ENCODE results near the gene CCDC38.

Gene CCDC38

DNA sequence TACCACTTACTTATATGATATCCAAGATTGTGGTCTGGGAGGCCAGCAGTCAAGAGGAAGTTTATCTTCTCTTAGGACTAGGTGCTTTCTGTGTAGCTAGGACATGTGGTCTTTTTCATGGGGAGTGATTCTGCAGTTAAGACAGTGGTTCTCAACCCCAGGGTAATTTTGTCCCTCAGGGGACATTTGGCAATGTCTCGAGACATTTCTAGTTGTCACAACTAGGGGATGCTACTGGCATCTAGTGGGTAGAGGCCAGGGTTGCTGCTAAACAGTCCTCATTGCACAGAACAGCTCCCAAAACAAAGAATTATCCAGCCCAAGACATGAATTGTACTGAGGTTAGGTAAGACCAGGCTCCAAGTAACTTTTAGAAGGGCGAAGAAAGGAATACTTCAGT is 20.7 kb upstream of the CCDC38 start:
- FAIRE-seq: no peak
- DNase-seq (ENCODE audit: insufficient read length, low spot score): no peak

DNA sequence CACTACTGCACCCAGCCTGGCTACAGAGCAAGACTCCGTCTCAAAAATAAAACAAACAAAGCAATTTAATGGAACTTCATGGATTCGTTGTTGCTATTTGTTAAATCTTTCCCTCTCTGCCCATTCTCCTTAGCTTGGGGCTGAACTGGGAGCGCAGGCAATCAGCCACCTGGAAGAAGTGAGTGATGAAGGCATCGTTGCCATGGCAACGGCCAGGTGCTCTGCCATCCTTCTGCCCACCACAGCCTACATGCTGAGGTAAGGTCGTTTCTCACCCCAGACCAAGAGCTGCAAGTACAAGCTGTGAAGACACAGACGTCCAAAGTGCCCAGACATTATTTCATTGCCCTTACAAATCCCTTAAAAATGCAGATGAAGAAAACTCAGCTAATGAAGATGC is 19.8 kb upstream of the CCDC38 start:
- DNase-seq (ENCODE audit: insufficient read length, low spot score): no peak
- FAIRE-seq: no peak

DNA sequence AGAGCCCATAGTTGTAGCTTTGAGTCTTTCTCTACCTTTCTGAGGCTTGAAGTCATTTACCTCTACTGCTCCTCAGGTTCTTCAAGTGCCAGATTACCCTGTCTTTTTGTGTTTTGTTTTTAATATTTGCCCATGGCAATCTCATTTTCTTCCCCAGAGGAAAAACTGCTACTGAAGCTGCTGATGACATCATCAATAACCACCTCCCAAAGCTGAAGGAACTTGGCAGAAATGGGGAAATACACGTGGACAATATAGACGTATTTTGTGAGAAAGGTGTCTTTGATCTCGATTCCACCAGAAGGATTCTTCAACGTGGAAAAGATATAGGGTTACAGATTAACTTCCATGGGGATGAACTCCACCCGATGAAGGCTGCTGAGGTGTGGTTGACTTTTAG is 17.8 kb upstream of the CCDC38 start:
- DNase-seq (ENCODE audit: insufficient read length, low spot score): no peak
- FAIRE-seq: no peak

- DNase-seq (ENCODE audit: insufficient read length, low spot score) (no peak), FAIRE-seq (no peak)
Measured at GRCh38 chr12:95959107-95959506, 16.7 kb upstream of the CCDC38 start.

DNA sequence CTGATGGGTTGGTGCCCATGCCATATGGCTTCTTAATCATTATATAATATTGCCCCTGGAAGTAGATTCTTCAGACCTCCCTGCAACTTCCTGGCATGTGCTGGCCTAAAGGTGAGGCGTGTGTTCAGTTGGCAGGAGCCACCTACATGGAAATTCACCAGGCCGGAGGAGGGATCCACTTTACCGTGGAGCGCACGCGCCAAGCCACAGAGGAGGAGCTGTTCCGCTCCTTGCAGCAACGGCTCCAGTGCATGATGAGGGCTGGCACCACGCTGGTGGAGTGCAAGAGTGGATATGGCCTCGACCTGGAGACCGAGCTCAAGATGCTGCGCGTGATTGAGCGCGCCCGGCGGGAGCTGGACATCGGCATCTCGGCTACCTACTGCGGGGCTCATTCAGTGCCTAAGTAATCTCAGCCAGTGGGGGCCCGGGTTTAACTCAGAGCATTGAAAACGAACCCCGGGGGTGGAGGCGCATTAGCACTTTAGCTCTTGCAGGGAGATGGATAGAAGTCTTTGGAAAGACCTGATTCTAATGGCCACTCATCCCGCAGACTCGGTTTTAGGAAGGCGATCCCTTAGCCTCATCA is 14.2 kb upstream of the CCDC38 start:
- FAIRE-seq: no peak

GRCh38 chr12:95955549-95956159 is 13.2 kb upstream of the CCDC38 start:
- FAIRE-seq (no peak), DNase-seq (ENCODE audit: insufficient read length, low spot score) (no peak)

More for the DNA sequence above, 14.2 kb upstream of the CCDC38 start:
- no peak for DNase-seq (ENCODE audit: insufficient read length, low spot score)

- DNase-seq (ENCODE audit: insufficient read length, low spot score) (no peak), FAIRE-seq (no peak)
Measured at GRCh38 chr12:95953000-95953399, 10.6 kb upstream of the CCDC38 start.

- no peak for FAIRE-seq
- no peak for DNase-seq (ENCODE audit: insufficient read length, low spot score)
Measured at GRCh38 chr12:95951515-95951914, 9.1 kb upstream of the CCDC38 start.

DNA sequence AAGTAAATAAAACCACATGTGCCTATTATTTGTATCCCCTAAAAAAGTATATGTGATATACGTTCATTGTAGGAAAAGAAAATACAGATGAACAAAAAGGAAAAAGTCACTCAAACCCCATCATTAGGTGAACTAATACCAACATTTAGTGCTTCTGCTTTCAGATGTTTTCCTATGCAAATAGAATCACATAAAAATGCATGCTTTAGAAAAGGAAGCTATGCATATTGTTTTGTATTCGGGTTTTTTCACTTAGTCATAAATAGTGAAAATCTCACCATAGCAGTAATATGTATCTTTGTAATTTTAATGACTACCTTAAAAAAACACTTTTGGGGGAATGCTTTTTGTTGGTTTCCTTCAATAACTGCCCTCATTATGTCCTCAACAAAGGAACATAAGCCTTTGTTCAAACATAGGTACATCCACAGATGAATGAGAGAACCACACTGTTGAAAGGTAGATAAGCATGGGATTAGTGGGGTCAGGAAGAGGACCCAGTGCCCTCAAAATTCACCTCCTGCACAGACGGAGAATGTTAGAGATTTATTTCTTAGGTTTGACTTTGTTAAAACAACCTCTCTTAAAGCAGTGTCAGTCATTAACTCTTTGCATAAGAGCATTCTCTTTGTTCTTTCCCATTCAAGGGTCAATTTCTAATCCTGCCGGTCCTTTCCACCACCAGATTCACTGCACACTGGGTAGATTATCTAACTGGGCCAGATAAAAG is 7.2 kb upstream of the CCDC38 start:
- no peak for DNase-seq (ENCODE audit: insufficient read length, low spot score)
- no peak for FAIRE-seq

- no peak for FAIRE-seq
- DNase-seq (ENCODE audit: insufficient read length, low spot score): no peak
Measured at GRCh38 chr12:95944108-95944704, 1.8 kb upstream of the CCDC38 start.

GRCh38 chr12:95943330-95943842 is 972 bp upstream of the CCDC38 start, which contains the start of gene AMDHD1:
Gene AMDHD1 (plus strand): TSS chr12:95943331. CDS start chr12:95943399, 68 bp downstream.
- DNase-seq (ENCODE audit: insufficient read length, low spot score) (peak; percentile 51), FAIRE-seq (no peak)

GRCh38 chr12:95942101-95942523 is 302 bp downstream of the CCDC38 start:
- DNase-seq (ENCODE audit: insufficient read length, low spot score) (no peak), FAIRE-seq (no peak)

GRCh38 chr12:95940514-95940913 is 1.9 kb downstream of the CCDC38 start:
- DNase-seq (ENCODE audit: insufficient read length, low spot score) (no peak), FAIRE-seq (no peak)

DNA sequence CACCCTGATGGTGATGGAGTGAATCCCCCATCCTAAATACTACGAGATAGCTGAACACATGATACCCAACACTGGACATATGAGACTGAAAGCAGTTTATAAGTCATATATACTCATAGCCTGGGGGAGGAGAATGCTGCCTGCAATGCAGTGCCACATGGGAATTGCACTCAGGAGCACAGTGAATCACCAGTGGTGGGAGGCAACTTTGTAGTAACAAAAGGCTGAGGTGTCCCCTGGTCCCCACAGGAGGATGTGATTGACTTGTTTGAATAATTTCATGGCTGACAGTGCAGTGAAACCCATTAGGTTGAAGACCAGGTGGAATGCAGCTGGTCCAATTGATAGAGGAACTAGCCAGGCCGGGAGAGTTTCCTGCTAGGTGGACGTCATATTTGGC is 20.2 kb downstream of the CCDC38 start:
- no peak for FAIRE-seq
- no peak for DNase-seq (ENCODE audit: insufficient read length, low spot score)

DNA sequence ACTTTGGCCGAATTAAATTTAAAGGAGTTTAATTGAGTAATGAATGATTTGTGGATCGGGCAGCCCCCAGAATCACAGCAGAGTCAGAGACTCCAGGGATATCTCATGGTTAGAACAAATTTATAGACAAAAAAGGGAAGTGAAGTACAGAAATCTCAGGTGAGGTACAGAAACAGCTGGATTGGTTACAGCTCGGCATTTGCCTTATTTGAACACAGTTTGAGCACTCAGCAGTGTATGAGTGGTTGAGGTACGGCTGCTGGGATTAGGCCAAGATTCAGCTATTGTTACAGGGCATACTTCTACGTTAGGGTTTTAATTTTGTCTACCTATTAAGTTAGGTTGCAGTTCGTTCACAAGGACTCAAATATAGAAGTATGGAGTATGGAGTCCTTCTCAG is 23.3 kb downstream of the CCDC38 start:
- DNase-seq (ENCODE audit: insufficient read length, low spot score) (no peak), FAIRE-seq (no peak)

DNA sequence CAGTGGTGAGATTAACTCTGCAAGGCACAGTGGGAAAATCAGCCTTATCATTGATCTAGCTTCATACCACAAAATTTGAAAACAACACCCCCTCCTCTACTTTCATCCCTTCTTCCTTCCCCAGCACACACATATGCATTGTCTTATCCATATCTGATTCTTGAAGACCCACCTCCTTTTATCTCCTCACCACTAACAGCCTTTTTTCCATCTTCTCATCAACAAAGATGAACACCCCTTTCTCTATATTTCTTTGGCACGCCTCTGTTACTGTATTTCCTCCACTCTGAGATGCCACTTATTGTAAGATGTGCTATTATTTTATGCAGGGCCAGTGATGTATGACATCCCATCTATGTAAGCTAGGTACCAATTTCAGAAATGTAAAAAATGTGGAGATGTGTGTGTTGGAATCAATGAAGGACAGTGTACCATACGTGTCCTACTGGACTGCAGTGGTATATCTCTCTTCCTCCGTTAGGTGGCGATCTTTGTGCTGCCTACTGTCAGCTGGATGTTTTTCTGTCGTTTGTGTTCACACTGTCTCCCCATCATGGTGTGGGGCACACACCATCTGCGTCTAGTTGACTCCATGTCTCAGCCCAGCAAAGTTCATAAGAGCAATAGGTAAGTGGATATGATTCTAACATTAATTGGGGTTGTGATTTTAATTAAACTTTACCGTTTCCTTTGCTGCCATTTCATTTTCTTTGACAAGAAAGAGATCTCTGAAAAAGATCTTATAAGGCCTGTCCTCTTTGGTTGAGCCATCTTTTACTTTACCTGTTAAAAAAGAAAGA is 24.0 kb downstream of the CCDC38 start:
- FAIRE-seq (peak; percentile 80), DNase-seq (ENCODE audit: insufficient read length, low spot score) (peak; percentile 36)

- FAIRE-seq (no peak), DNase-seq (ENCODE audit: insufficient read length, low spot score) (no peak)
Measured at GRCh38 chr12:95909871-95910270, 32.5 kb downstream of the CCDC38 start.

- DNase-seq (ENCODE audit: insufficient read length, low spot score) (no peak), FAIRE-seq (no peak)
Measured at GRCh38 chr12:95908573-95908972, 33.8 kb downstream of the CCDC38 start.

GRCh38 chr12:95898081-95898480 is 44.3 kb downstream of the CCDC38 start:
- no peak for DNase-seq (ENCODE audit: insufficient read length, low spot score)
- no peak for FAIRE-seq

DNA sequence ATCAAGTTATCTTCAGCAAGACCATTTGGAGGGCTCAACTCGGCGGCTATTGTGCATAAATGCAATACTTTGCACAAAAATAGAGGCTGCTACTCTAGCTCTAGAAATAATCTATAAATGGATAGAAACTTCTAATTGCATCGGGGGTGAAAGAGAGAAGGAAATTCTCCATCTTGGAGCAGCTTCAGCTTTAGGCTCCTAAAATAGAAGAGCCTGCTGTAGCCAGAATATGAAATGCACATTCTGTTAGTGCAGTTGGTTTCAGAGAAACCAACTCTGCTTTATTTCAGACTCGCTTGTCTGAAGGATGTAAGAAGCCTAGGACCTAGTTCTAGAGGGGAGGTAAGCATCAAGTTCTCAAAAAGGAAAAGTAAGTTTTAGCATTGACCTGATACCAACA is 45.6 kb downstream of the CCDC38 start:
- DNase-seq (ENCODE audit: insufficient read length, low spot score) (no peak), FAIRE-seq (no peak)

- DNase-seq (ENCODE audit: insufficient read length, low spot score): no peak
- no peak for FAIRE-seq
Measured at GRCh38 chr12:95890958-95891357, 51.5 kb downstream of the CCDC38 start.

Measured in GM19239 (cell line).